SK-N-SH (cell line): ENCODE data around the gene TTN. TPM values are rescaled to one million over a fixed set of nuclear protein-coding genes. Genes with fewer than 3 reads are reported as not detected.

Experiments used
- CTCF ChIA-PET: fragments of 300-600, 350-600 bp; formaldehyde crosslinking; extraction: SDS; loops from one replicate; lab custom pipeline; 2021; lab: Yijun Ruan, JAX
- POLR2A ChIA-PET: fragments of 350-600 bp; sonication (Branson Sonifier 250); formaldehyde crosslinking; extraction: SDS; loops from one replicate; lab custom pipeline; 2020; ENCODE audit warnings: antibody characterized with exemption, inconsistent platforms; lab: Yijun Ruan, JAX
- DNase-seq: peaks from one replicate; pipeline ENCODE4 v3.0.0; 2012
- H2AFZ ChIP-seq: fragments of 200-600 bp; sonication (generic); 2 replicates; pipeline ENCODE4 v1.8.1; 2016; ENCODE audit warnings: antibody characterized with exemption, mild to moderate bottlenecking, low read depth
- H3F3A ChIP-seq: fragments of 200-600 bp; sonication (generic); replicated peaks from 2 replicates; pipeline ENCODE3; 2016; ENCODE audit warnings: antibody characterized with exemption, mild to moderate bottlenecking; ENCODE audit not compliant: insufficient read depth
- H3K27ac ChIP-seq, 2 experiments: fragments of 200-500 bp in 1 of 2; fragments of 200-600 bp in 1 of 2; sonication (Bioruptor generic) in 1 of 2; sonication (generic), shearing (Covaris generic) in 1 of 2; 2 replicates each; pipeline versions ENCODE4 v1.5.1 to v1.6.1; 2014 to 2016; ENCODE audit warnings: low read depth in 2 of 2, inconsistent platforms in 1 of 2, low read length in 1 of 2, mild to moderate bottlenecking in 1 of 2, mixed read lengths in 1 of 2
- H3K27me3 ChIP-seq: fragments of 200-600 bp; sonication (generic), shearing (Covaris generic); 2 replicates; pipeline ENCODE4 v1.6.1; 2016; ENCODE audit warnings: mixed run types; ENCODE audit not compliant: insufficient read depth
- H3K36me3 ChIP-seq, 2 experiments: fragments of 200-500 bp in 1 of 2; fragments of 200-600 bp in 1 of 2; sonication (Bioruptor generic) in 1 of 2; sonication (generic) in 1 of 2; replicated peaks in 1 of 2; 2 replicates each; pipeline versions ENCODE3 to v1.5.1; 2014 to 2016; ENCODE audit warnings: low read length in 1 of 2, mild to moderate bottlenecking in 1 of 2; ENCODE audit not compliant: insufficient read depth in 2 of 2, control insufficient read depth in 1 of 2
- H3K4me1 ChIP-seq, 2 experiments: fragments of 200-500 bp in 1 of 2; fragments of 200-600 bp in 1 of 2; sonication (Bioruptor generic) in 1 of 2; sonication (generic), shearing (Covaris generic) in 1 of 2; 2 replicates each; pipeline versions ENCODE4 v1.5.1 to v1.6.1; 2014 to 2016; ENCODE audit warnings: low read depth in 1 of 2, low read length in 1 of 2, mixed run types in 1 of 2; ENCODE audit not compliant: insufficient read depth in 2 of 2, control insufficient read depth in 1 of 2
- H3K4me2 ChIP-seq: fragments of 200-600 bp; sonication (generic), shearing (Covaris generic); 2 replicates; pipeline ENCODE4 v1.6.1; 2017; ENCODE audit warnings: mixed run types
- H3K4me3 ChIP-seq, 2 experiments: fragments of 200-500 bp in 1 of 2; fragments of 200-600 bp in 1 of 2; sonication (Bioruptor generic) in 1 of 2; sonication (generic), shearing (Covaris generic) in 1 of 2; 2 replicates each; pipeline versions ENCODE4 v1.5.1 to v1.8.1; 2014 to 2016; ENCODE audit warnings: low read depth in 2 of 2, inconsistent platforms in 1 of 2, low read length in 1 of 2, mild to moderate bottlenecking in 1 of 2, mixed read lengths in 1 of 2, moderate library complexity in 1 of 2
- H3K79me2 ChIP-seq: fragments of 200-600 bp; sonication (generic); 2 replicates; pipeline ENCODE4 v1.8.1; 2017; ENCODE audit warnings: mild to moderate bottlenecking; ENCODE audit not compliant: insufficient read depth
- H3K9ac ChIP-seq: fragments of 200-600 bp; sonication (generic); 2 replicates; pipeline ENCODE4 v1.6.1; 2017; ENCODE audit warnings: mixed run types
- H3K9me2 ChIP-seq: fragments of 200-600 bp; sonication (generic); 2 replicates; pipeline ENCODE4 v1.6.1; 2017; ENCODE audit warnings: mixed run types
- H3K9me3 ChIP-seq: fragments of 200-600 bp; sonication (generic); 2 replicates; pipeline ENCODE4 v1.6.1; 2017; ENCODE audit warnings: mixed run types, mild to moderate bottlenecking, moderate library complexity
- H4K20me1 ChIP-seq: fragments of 200-600 bp; sonication (generic); 2 replicates; pipeline ENCODE4 v1.6.1; 2017; ENCODE audit warnings: mild to moderate bottlenecking, mixed run types; ENCODE audit not compliant: insufficient read depth
- EP300 ChIP-seq, 2 experiments: IDR thresholded peaks; 2 replicates each; pipeline versions ENCODE4 v1.4.0 to v1.6.1; 2012; ENCODE audit warnings: borderline replicate concordance in 1 of 2, low read depth in 1 of 2, low read length in 1 of 2
- EZH2phosphoT487 ChIP-seq: fragments of 200-600 bp; sonication (generic); IDR thresholded peaks from 2 replicates; pipeline ENCODE4 v1.6.1; 2017; ENCODE audit warnings: low read depth, mixed run types, mild to moderate bottlenecking, antibody characterized with exemption, moderate library complexity, borderline replicate concordance
- FOXM1 ChIP-seq: IDR thresholded peaks from 2 replicates; pipeline ENCODE4 v1.4.0; 2012; ENCODE audit warnings: low read depth, mild to moderate bottlenecking
- MAX ChIP-seq: IDR thresholded peaks from 2 replicates; pipeline ENCODE4 v1.4.0; 2012; ENCODE audit warnings: low read depth
- MXI1 ChIP-seq: IDR thresholded peaks from 2 replicates; pipeline ENCODE4 v1.6.1; 2012; ENCODE audit warnings: mild to moderate bottlenecking, low read depth, low read length, improper control_type of control experiment
- PBX3 ChIP-seq: IDR thresholded peaks from 2 replicates; pipeline ENCODE4; 2012
- TEAD4 ChIP-seq: IDR thresholded peaks from 2 replicates; pipeline ENCODE4 v1.4.0; 2012; ENCODE audit warnings: mild to moderate bottlenecking, borderline replicate concordance; ENCODE audit not compliant: insufficient read depth
- ZBTB33 ChIP-seq: IDR thresholded peaks from 2 replicates; pipeline ENCODE4 v1.4.0; 2012; ENCODE audit warnings: low read depth, borderline replicate concordance
- WGBS: methylation state at CpG from one replicate; pipeline ENCODE4 v1.1.6; 2017; ENCODE audit warnings: low lambda C conversion rate; 5-methylcytosine and 5-hydroxymethylcytosine counted together
- polyA plus RNA-seq, 3 experiments: library from polyadenylated mRNA; depleted of rRNA; stranded (reverse); fragments of >200 nt; gene quantifications; 2 replicates each; pipeline ENCODE4 v1.2.3, GENCODE V29; 2012
- TF ChIP-seq, protein P1 (sequence below): fragments of 200-600 bp; sonication (generic); IDR thresholded peaks from 2 replicates; pipeline ENCODE4 v1.6.1; 2017; ENCODE audit warnings: antibody characterized with exemption, mild to moderate bottlenecking, moderate library complexity
- TF ChIP-seq, protein P2 (sequence below): IDR thresholded peaks from 2 replicates; pipeline ENCODE4 v1.4.0; 2012; ENCODE audit warnings: low read depth, borderline replicate concordance

Gene TTN
- polyA plus RNA-seq, 1 of the 3 experiments (the other 2 are of a cell fraction): 0.08 TPM

GRCh38 chr2:178830451-178830850 lies 23.2 kb upstream of the TTN start:
- Histone ChIP-seq H3K4me1 (peaks cover 0 to 8% of the 10 kb centered on the region in 2 experiments; a peak in 3 of 4 replicates), H4K20me1 (no peaks in the 10 kb centered on the region), H3K36me3 (no peaks in the 10 kb centered on the region), H2AFZ (no peak overlapping the region; the same call in 1 of the 2 replicates)
- DNase-seq: no peak
- TF ChIP-seq, protein P1, sequence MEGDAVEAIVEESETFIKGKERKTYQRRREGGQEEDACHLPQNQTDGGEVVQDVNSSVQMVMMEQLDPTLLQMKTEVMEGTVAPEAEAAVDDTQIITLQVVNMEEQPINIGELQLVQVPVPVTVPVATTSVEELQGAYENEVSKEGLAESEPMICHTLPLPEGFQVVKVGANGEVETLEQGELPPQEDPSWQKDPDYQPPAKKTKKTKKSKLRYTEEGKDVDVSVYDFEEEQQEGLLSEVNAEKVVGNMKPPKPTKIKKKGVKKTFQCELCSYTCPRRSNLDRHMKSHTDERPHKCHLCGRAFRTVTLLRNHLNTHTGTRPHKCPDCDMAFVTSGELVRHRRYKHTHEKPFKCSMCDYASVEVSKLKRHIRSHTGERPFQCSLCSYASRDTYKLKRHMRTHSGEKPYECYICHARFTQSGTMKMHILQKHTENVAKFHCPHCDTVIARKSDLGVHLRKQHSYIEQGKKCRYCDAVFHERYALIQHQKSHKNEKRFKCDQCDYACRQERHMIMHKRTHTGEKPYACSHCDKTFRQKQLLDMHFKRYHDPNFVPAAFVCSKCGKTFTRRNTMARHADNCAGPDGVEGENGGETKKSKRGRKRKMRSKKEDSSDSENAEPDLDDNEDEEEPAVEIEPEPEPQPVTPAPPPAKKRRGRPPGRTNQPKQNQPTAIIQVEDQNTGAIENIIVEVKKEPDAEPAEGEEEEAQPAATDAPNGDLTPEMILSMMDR: no peak
- TF ChIP-seq MXI1: no peak
- no peak for TF ChIP-seq ZBTB33
- TF ChIP-seq EP300 (IDR thresholded peaks at IDR 0.05; ENCODE audit: borderline replicate concordance in 1 of 2, low read depth in 1 of 2, low read length in 1 of 2): no peak
- TF ChIP-seq MAX: no peak
- TF ChIP-seq TEAD4: no peak
- no peak for TF ChIP-seq PBX3
- no peak for TF ChIP-seq FOXM1
- TF ChIP-seq, protein P2, sequence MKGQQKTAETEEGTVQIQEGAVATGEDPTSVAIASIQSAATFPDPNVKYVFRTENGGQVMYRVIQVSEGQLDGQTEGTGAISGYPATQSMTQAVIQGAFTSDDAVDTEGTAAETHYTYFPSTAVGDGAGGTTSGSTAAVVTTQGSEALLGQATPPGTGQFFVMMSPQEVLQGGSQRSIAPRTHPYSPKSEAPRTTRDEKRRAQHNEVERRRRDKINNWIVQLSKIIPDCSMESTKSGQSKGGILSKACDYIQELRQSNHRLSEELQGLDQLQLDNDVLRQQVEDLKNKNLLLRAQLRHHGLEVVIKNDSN: no peak
- TF ChIP-seq EZH2phosphoT487: no peak
- TF ChIP-seq, all 33 proteins: peak for 0
- CTCF ChIA-PET: no interaction called here
- 69% methylated on average over 2 of the region's 2 CpGs for WGBS
- Histone ChIP-seq H3K27me3 (no peaks in the 10 kb centered on the region), H3F3A (peaks cover 6% of the 10 kb centered on the region), H3K4me2 (no peak overlapping the region), H3K9me3 (peaks cover 6% of the 10 kb centered on the region; the same call in 1 of the 2 replicates), H3K27ac (no peak overlapping the region), H3K4me3 (no peak overlapping the region), H3K9me2 (no peaks in the 10 kb centered on the region; the same call in 1 of the 2 replicates), H3K79me2 (no peaks in the 10 kb centered on the region), H3K9ac (no peak overlapping the region)
- POLR2A ChIA-PET: no interaction called here
